GM12801 (cell line): Measurements from ENCODE around the gene GAB1.

Experiments
- CTCF ChIP-seq: IDR thresholded peaks from one replicate; pipeline ENCODE4 v1.5.1; 2011; ENCODE audit warnings: control low read depth; ENCODE audit not compliant: insufficient read length; ENCODE audit errors: extremely low read depth

The GAB1 gene

GRCh38 chr4:143353797-143354196, 17.1 kb downstream of the GAB1 start:
- TF ChIP-seq CTCF = no peak

- no peak for TF ChIP-seq CTCF
Observed at GRCh38 chr4:143354990-143355389, 18.3 kb downstream of the GAB1 start.

GRCh38 chr4:143355540-143356217, 19.0 kb downstream of the GAB1 start:
- no peak for TF ChIP-seq CTCF

GRCh38 chr4:143356493-143356892, 19.8 kb downstream of the GAB1 start:
- no peak for TF ChIP-seq CTCF

GRCh38 chr4:143357161-143357845, 20.6 kb downstream of the GAB1 start:
- TF ChIP-seq CTCF = no peak

GRCh38 chr4:143358419-143358818, 21.7 kb downstream of the GAB1 start:
- no peak for TF ChIP-seq CTCF

GRCh38 chr4:143358923-143359643, 22.4 kb downstream of the GAB1 start:
- TF ChIP-seq CTCF = no peak
